PFSK-1 (cell line): ENCODE data around the gene COL6A3.

Experiments used
- FOXP2 ChIP-seq: optimal IDR thresholded peaks from 2 replicates; pipeline ENCODE3; 2011; ENCODE audit warnings: borderline replicate concordance, control low read depth, inconsistent platforms; ENCODE audit not compliant: insufficient read depth; ENCODE audit errors: extremely low read length, extremely low read depth
- POLR2AphosphoS5 ChIP-seq: IDR thresholded peaks from 2 replicates; pipeline ENCODE4 v1.6.1; 2012; ENCODE audit warnings: low read depth, mild to moderate bottlenecking, control low read depth, low read length, moderate library complexity
- SIN3A ChIP-seq: IDR thresholded peaks from 2 replicates; pipeline ENCODE4 v1.6.1; 2012; ENCODE audit warnings: mild to moderate bottlenecking, low read length, moderate library complexity, borderline replicate concordance; ENCODE audit not compliant: insufficient read depth
- TAF1 ChIP-seq: IDR thresholded peaks from 2 replicates; pipeline ENCODE4 v1.6.1; 2012; ENCODE audit warnings: low read length, control low read depth, borderline replicate concordance; ENCODE audit not compliant: insufficient read depth
- TF ChIP-seq, protein P1 (sequence below), 2 experiments: IDR thresholded peaks; 2 replicates each; pipeline versions ENCODE4 v1.6.1 to v1.8.0; 2011 to 2012; ENCODE audit warnings: low read depth in 2 of 2, low read length in 2 of 2, control low read depth in 1 of 2, inconsistent platforms in 1 of 2, mild to moderate bottlenecking in 1 of 2, moderate library complexity in 1 of 2; ENCODE audit not compliant: insufficient read depth in 1 of 2

Gene COL6A3

DNA sequence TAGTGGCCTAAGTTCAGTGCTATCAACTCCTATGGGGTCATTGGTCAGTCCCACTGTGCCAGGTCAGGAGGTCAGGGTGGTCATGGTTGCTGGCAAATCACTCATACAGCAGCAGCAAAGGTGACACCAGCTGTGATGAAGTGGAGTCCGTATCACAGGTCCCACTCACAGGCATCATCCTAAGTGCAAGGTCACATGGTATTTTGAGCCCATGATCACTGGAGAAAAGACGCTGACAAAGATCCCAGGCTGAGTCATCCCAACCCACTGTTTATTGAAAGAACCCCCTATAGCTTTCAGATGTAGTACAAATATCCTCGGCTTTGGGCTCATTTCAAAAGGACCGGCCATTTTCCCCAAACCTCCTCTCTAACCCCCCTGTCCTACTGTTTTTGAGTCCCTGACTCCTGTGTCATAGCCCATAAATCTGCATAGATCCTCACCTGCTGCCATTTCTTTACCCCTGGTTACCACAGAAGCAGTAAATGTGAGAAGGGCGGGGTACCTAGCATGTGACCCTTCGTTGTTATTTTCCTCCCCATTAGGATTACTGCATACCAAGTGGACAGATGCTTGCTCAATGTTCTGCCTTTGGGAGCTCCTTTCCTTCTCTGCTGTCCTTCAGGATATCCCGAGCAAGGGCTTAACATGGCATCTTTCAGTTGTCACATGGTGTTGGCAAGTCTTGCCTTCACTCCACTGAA, 107.7 kb downstream of the COL6A3 start:
- no peak for TF ChIP-seq SIN3A
- TF ChIP-seq TAF1, result no peak
- no peak for TF ChIP-seq FOXP2
- no peak for TF ChIP-seq POLR2AphosphoS5
- TF ChIP-seq, protein P1, sequence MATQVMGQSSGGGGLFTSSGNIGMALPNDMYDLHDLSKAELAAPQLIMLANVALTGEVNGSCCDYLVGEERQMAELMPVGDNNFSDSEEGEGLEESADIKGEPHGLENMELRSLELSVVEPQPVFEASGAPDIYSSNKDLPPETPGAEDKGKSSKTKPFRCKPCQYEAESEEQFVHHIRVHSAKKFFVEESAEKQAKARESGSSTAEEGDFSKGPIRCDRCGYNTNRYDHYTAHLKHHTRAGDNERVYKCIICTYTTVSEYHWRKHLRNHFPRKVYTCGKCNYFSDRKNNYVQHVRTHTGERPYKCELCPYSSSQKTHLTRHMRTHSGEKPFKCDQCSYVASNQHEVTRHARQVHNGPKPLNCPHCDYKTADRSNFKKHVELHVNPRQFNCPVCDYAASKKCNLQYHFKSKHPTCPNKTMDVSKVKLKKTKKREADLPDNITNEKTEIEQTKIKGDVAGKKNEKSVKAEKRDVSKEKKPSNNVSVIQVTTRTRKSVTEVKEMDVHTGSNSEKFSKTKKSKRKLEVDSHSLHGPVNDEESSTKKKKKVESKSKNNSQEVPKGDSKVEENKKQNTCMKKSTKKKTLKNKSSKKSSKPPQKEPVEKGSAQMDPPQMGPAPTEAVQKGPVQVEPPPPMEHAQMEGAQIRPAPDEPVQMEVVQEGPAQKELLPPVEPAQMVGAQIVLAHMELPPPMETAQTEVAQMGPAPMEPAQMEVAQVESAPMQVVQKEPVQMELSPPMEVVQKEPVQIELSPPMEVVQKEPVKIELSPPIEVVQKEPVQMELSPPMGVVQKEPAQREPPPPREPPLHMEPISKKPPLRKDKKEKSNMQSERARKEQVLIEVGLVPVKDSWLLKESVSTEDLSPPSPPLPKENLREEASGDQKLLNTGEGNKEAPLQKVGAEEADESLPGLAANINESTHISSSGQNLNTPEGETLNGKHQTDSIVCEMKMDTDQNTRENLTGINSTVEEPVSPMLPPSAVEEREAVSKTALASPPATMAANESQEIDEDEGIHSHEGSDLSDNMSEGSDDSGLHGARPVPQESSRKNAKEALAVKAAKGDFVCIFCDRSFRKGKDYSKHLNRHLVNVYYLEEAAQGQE (IDR thresholded peaks at IDR 0.05; ENCODE audit: insufficient read depth in 1 of 2, low read depth in 2 of 2, low read length in 2 of 2), result no peak

GRCh38 chr2:237305579-237305978, 108.4 kb downstream of the COL6A3 start:
- TF ChIP-seq TAF1, result no peak
- TF ChIP-seq POLR2AphosphoS5, result no peak
- TF ChIP-seq, protein P1 (IDR thresholded peaks at IDR 0.05; ENCODE audit: insufficient read depth in 1 of 2, low read depth in 2 of 2, low read length in 2 of 2), result no peak
- no peak for TF ChIP-seq SIN3A
- no peak for TF ChIP-seq FOXP2

GRCh38 chr2:237304763-237305514, 109.0 kb downstream of the COL6A3 start:
- TF ChIP-seq TAF1, result no peak
- TF ChIP-seq POLR2AphosphoS5, result no peak

- no peak for TF ChIP-seq TAF1
- TF ChIP-seq, protein P1 (IDR thresholded peaks at IDR 0.05; ENCODE audit: insufficient read depth in 1 of 2, low read depth in 2 of 2, low read length in 2 of 2), result peak in 1 of 2 experiments; percentile 28; a peak in 1 of 4 replicates
- TF ChIP-seq FOXP2, result no peak
These were observed 112.4 kb downstream of the COL6A3 start for GRCh38 chr2:237301595-237301994.

- TF ChIP-seq POLR2AphosphoS5 (no peak), SIN3A (no peak), FOXP2 (no peak)
These were observed 113.2 kb downstream of the COL6A3 start for GRCh38 chr2:237300739-237301138.

- TF ChIP-seq POLR2AphosphoS5 (no peak), SIN3A (no peak), FOXP2 (no peak), TAF1 (no peak)
- TF ChIP-seq, protein P1 (IDR thresholded peaks at IDR 0.05; ENCODE audit: insufficient read depth in 1 of 2, low read depth in 2 of 2, low read length in 2 of 2), result no peak
These were observed 114.1 kb downstream of the COL6A3 start for GRCh38 chr2:237299906-237300305.
